Liver (tissue), 3 donors: Measurements from ENCODE around the gene EML5.

Experiments used
- EGR1 ChIP-seq, 2 donors: IDR thresholded peaks; 2 replicates each; pipeline ENCODE4 v1.6.1; 2016 to 2018; ENCODE audit warnings: antibody characterized with exemption in 2 of 2, low read depth in 2 of 2
- JUND ChIP-seq, 2 donors: IDR thresholded peaks; 2 replicates each; pipeline ENCODE4 v1.6.1; 2016; ENCODE audit warnings: antibody characterized with exemption in 2 of 2
- NR2F2 ChIP-seq: IDR thresholded peaks from 2 replicates; pipeline ENCODE4 v1.6.1; 2016; ENCODE audit warnings: antibody characterized with exemption
- SP1 ChIP-seq: IDR thresholded peaks from 2 replicates; pipeline ENCODE4 v1.6.1; 2018; ENCODE audit warnings: antibody characterized with exemption, mild to moderate bottlenecking
- YY1 ChIP-seq: IDR thresholded peaks from 2 replicates; pipeline ENCODE4 v1.6.1; 2016; ENCODE audit warnings: antibody characterized with exemption, mild to moderate bottlenecking
- TF ChIP-seq, protein P1 (sequence below): fragments of 150-350 bp; IDR thresholded peaks from 2 replicates; pipeline ENCODE4 v1.5.1; 2017; ENCODE audit warnings: improper control_type of control experiment, low read depth, low read length; ENCODE audit not compliant: missing input control
- TF ChIP-seq, protein P2 (sequence below): IDR thresholded peaks from 2 replicates; pipeline ENCODE4 v1.6.1; 2016; ENCODE audit warnings: antibody characterized with exemption, mild to moderate bottlenecking
- TF ChIP-seq, protein P3 (sequence below): IDR thresholded peaks from 2 replicates; pipeline ENCODE4 v1.6.1; 2016; ENCODE audit warnings: antibody characterized with exemption
- TF ChIP-seq, protein P4 (sequence below): IDR thresholded peaks from 2 replicates; pipeline ENCODE4 v1.6.1; 2016; ENCODE audit warnings: antibody characterized with exemption
- donor health status: healthy.
- donor health status: healthy.

DNA sequence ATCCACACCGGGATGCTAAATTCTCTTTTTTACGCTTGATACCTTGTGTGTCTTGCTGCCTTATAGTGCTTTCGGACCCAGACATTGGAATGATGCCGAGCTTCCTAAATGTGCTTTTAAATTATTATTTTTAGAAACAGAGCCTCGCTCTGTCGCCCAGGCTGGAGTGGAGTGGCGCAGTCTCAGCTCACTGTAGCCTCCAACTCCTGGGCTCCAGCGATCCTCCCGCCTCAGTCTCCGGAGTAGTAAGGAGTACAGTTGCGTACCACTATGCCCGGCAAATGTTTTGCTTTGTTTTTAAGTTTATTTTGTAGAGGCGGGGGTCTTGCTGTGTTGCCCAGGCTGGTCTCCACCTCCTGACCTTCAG lies 489 bp upstream of the EML5 start:
- TF ChIP-seq, protein P1, sequence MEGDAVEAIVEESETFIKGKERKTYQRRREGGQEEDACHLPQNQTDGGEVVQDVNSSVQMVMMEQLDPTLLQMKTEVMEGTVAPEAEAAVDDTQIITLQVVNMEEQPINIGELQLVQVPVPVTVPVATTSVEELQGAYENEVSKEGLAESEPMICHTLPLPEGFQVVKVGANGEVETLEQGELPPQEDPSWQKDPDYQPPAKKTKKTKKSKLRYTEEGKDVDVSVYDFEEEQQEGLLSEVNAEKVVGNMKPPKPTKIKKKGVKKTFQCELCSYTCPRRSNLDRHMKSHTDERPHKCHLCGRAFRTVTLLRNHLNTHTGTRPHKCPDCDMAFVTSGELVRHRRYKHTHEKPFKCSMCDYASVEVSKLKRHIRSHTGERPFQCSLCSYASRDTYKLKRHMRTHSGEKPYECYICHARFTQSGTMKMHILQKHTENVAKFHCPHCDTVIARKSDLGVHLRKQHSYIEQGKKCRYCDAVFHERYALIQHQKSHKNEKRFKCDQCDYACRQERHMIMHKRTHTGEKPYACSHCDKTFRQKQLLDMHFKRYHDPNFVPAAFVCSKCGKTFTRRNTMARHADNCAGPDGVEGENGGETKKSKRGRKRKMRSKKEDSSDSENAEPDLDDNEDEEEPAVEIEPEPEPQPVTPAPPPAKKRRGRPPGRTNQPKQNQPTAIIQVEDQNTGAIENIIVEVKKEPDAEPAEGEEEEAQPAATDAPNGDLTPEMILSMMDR, result no peak
- TF ChIP-seq, protein P2, sequence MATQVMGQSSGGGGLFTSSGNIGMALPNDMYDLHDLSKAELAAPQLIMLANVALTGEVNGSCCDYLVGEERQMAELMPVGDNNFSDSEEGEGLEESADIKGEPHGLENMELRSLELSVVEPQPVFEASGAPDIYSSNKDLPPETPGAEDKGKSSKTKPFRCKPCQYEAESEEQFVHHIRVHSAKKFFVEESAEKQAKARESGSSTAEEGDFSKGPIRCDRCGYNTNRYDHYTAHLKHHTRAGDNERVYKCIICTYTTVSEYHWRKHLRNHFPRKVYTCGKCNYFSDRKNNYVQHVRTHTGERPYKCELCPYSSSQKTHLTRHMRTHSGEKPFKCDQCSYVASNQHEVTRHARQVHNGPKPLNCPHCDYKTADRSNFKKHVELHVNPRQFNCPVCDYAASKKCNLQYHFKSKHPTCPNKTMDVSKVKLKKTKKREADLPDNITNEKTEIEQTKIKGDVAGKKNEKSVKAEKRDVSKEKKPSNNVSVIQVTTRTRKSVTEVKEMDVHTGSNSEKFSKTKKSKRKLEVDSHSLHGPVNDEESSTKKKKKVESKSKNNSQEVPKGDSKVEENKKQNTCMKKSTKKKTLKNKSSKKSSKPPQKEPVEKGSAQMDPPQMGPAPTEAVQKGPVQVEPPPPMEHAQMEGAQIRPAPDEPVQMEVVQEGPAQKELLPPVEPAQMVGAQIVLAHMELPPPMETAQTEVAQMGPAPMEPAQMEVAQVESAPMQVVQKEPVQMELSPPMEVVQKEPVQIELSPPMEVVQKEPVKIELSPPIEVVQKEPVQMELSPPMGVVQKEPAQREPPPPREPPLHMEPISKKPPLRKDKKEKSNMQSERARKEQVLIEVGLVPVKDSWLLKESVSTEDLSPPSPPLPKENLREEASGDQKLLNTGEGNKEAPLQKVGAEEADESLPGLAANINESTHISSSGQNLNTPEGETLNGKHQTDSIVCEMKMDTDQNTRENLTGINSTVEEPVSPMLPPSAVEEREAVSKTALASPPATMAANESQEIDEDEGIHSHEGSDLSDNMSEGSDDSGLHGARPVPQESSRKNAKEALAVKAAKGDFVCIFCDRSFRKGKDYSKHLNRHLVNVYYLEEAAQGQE, result no peak
- no peak for TF ChIP-seq EGR1 (IDR thresholded peaks at IDR 0.05; ENCODE audit: low read depth in 2 of 2)
- no peak for TF ChIP-seq JUND (IDR thresholded peaks at IDR 0.05)
- TF ChIP-seq, protein P3, sequence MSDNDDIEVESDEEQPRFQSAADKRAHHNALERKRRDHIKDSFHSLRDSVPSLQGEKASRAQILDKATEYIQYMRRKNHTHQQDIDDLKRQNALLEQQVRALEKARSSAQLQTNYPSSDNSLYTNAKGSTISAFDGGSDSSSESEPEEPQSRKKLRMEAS, result no peak
- no peak for TF ChIP-seq NR2F2
- TF ChIP-seq SP1, result no peak
- TF ChIP-seq, protein P4, sequence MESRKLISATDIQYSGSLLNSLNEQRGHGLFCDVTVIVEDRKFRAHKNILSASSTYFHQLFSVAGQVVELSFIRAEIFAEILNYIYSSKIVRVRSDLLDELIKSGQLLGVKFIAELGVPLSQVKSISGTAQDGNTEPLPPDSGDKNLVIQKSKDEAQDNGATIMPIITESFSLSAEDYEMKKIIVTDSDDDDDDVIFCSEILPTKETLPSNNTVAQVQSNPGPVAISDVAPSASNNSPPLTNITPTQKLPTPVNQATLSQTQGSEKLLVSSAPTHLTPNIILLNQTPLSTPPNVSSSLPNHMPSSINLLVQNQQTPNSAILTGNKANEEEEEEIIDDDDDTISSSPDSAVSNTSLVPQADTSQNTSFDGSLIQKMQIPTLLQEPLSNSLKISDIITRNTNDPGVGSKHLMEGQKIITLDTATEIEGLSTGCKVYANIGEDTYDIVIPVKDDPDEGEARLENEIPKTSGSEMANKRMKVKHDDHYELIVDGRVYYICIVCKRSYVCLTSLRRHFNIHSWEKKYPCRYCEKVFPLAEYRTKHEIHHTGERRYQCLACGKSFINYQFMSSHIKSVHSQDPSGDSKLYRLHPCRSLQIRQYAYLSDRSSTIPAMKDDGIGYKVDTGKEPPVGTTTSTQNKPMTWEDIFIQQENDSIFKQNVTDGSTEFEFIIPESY, result no peak
- TF ChIP-seq YY1, result no peak
